GM23248 (cell line): ENCODE measurements around the gene DDX11. TPM values are rescaled to one million over a fixed set of nuclear protein-coding genes. Genes with fewer than 3 reads are reported as not detected.

ENCODE experiments used
- DNase-seq: peaks from one replicate; pipeline ENCODE4 v3.0.0-alpha.2; 2015
- H2AFZ ChIP-seq: fragments of 200-600 bp; sonication (generic); 2 replicates; pipeline ENCODE4 v1.6.1; 2016; ENCODE audit warnings: antibody characterized with exemption
- H3F3A ChIP-seq: fragments of 200-600 bp; sonication (generic); 2 replicates; pipeline ENCODE4 v1.6.1; 2016; ENCODE audit warnings: mild to moderate bottlenecking, antibody characterized with exemption, mixed run types; ENCODE audit not compliant: insufficient read depth
- H3K27ac ChIP-seq: fragments of 200-600 bp; sonication (generic); 2 replicates; pipeline ENCODE4 v1.5.1; 2016; ENCODE audit warnings: mild to moderate bottlenecking
- H3K27me3 ChIP-seq: fragments of 200-600 bp; sonication (generic); replicated peaks from 2 replicates; pipeline ENCODE4 v1.6.1; 2016; ENCODE audit warnings: mild to moderate bottlenecking; ENCODE audit not compliant: insufficient read depth
- H3K36me3 ChIP-seq: fragments of 200-600 bp; sonication (generic); 2 replicates; pipeline ENCODE4 v1.6.1; 2016; ENCODE audit warnings: low read depth, mild to moderate bottlenecking
- H3K4me1 ChIP-seq: fragments of 200-600 bp; sonication (generic); 2 replicates; pipeline ENCODE4 v1.6.1; 2016; ENCODE audit warnings: mild to moderate bottlenecking; ENCODE audit not compliant: insufficient read depth
- H3K4me2 ChIP-seq: fragments of 200-600 bp; sonication (generic); one replicate; pipeline ENCODE4 v1.6.1; 2016; ENCODE audit warnings: mild to moderate bottlenecking; ENCODE audit not compliant: unreplicated experiment
- H3K4me3 ChIP-seq: fragments of 200-600 bp; sonication (generic); 2 replicates; pipeline ENCODE4 v1.5.1; 2016; ENCODE audit warnings: mild to moderate bottlenecking
- H3K79me2 ChIP-seq: fragments of 200-600 bp; sonication (generic); 2 replicates; pipeline ENCODE4 v1.6.1; 2016; ENCODE audit warnings: mild to moderate bottlenecking; ENCODE audit not compliant: insufficient read depth
- H3K9ac ChIP-seq: fragments of 200-600 bp; sonication (generic); 2 replicates; pipeline ENCODE4 v1.6.1; 2016; ENCODE audit warnings: mild to moderate bottlenecking
- H3K9me2 ChIP-seq: fragments of 200-600 bp; sonication (generic); 2 replicates; pipeline ENCODE4 v1.6.1; 2016; ENCODE audit warnings: mixed run types, mild to moderate bottlenecking, moderate library complexity; ENCODE audit not compliant: insufficient read depth
- H3K9me3 ChIP-seq: fragments of 200-600 bp; sonication (generic); one replicate; pipeline ENCODE4 v1.6.1; 2017; ENCODE audit warnings: low read depth
- H4K20me1 ChIP-seq: fragments of 200-600 bp; sonication (generic); 2 replicates; pipeline ENCODE4 v1.6.0; 2016; ENCODE audit not compliant: insufficient read depth
- EZH2 ChIP-seq: fragments of 200-600 bp; sonication (generic); IDR thresholded peaks from 2 replicates; pipeline ENCODE4 v1.6.1; 2018; ENCODE audit warnings: antibody characterized with exemption, mild to moderate bottlenecking; ENCODE audit not compliant: insufficient read depth, poor library complexity, severe bottlenecking
- EZH2phosphoT487 ChIP-seq: fragments of 200-600 bp; sonication (generic); IDR thresholded peaks from 2 replicates; pipeline ENCODE4 v1.6.1; 2018; ENCODE audit warnings: antibody characterized with exemption, moderate library complexity, mild to moderate bottlenecking, low read depth; ENCODE audit not compliant: insufficient read depth
- WGBS, 2 experiments: methylation state at CpG; one replicate each; pipeline ENCODE4 v1.1.6; 2015 to 2017; ENCODE audit warnings: low lambda C conversion rate in 2 of 2, low coverage in 1 of 2; ENCODE audit errors: missing lambda C conversion rate in 2 of 2; 5-methylcytosine and 5-hydroxymethylcytosine counted together
- in situ Hi-C: fragments of 300-500 bp; cut with MboI; formaldehyde crosslinking; loops from 2 replicates; pipeline ENCODE4 v1.15.0; 2020
- polyA plus RNA-seq: library from polyadenylated mRNA; unstranded; fragments of >200 nt; fragmentation: Nextera tagmentation; extraction: Ambion mirVana; gene quantifications from 2 replicates; pipeline ENCODE4 v1.2.1, GENCODE V29; 2016
- total RNA-seq: library from RNA; depleted of rRNA; stranded (reverse); fragments of >200 nt; shearing (Covaris generic); gene quantifications from 2 replicates; pipeline ENCODE4 v1.2.3, GENCODE V29; 2014

Gene DDX11
- total and polyA plus RNA-seq, 2 experiments from 2014 or later, result 5.0 to 6.1 TPM

GRCh38 chr12:31117203-31118011 is 43.7 kb downstream of the DDX11 start:
- WGBS, 2 experiments, result 7 to 8% methylated on average over 22 to 37 of the region's 45 CpGs
- Histone ChIP-seq H3K4me1 (no peaks in the 10 kb centered on the region), H3K9me2 (no peaks in the 10 kb centered on the region), H3K9me3 (no peaks in the 10 kb centered on the region), H3K27me3 (peaks cover 7% of the 10 kb centered on the region; the same call in 1 of the 2 replicates), H4K20me1 (no peaks in the 10 kb centered on the region), H3K27ac (no peak overlapping the region), H3F3A (no peaks in the 10 kb centered on the region), H2AFZ (no peak overlapping the region), H3K79me2 (no peaks in the 10 kb centered on the region), H3K9ac (no peak overlapping the region), H3K4me3 (peak overlapping the region; percentile 15; the same call in 1 of the 2 replicates), H3K4me2 (peak overlapping the region; percentile 10), H3K36me3 (no peaks in the 10 kb centered on the region)
- in situ Hi-C loops, result no loop called here
- TF ChIP-seq EZH2phosphoT487 (no peak), EZH2 (no peak)
- peak; percentile 30 for DNase-seq

- in situ Hi-C loops, result no loop called here
- Histone ChIP-seq H3K27me3 (peaks cover 7% of the 10 kb centered on the region; the same call in 1 of the 2 replicates), H3K27ac (no peak overlapping the region), H3F3A (no peaks in the 10 kb centered on the region), H3K4me3 (no peak overlapping the region), H3K4me2 (no peak overlapping the region), H3K4me1 (no peaks in the 10 kb centered on the region), H3K36me3 (no peaks in the 10 kb centered on the region), H3K9me3 (no peaks in the 10 kb centered on the region), H3K9ac (no peak overlapping the region), H3K79me2 (no peaks in the 10 kb centered on the region), H2AFZ (no peak overlapping the region), H4K20me1 (no peaks in the 10 kb centered on the region), H3K9me2 (no peaks in the 10 kb centered on the region)
- TF ChIP-seq EZH2phosphoT487 (no peak), EZH2 (peak; percentile 54)
- DNase-seq, result no peak
- WGBS, 2 experiments, result 48 to 49% methylated on average over 23 to 44 of the region's 44 CpGs
Measured at GRCh38 chr12:31118347-31119191, 44.9 kb downstream of the DDX11 start.

- Histone ChIP-seq H3K9ac (no peak overlapping the region), H3K4me2 (no peak overlapping the region), H3K27me3 (peaks cover 7% of the 10 kb centered on the region; the same call in 1 of the 2 replicates), H3K79me2 (no peaks in the 10 kb centered on the region), H3K4me1 (no peaks in the 10 kb centered on the region), H3K36me3 (no peaks in the 10 kb centered on the region), H2AFZ (no peak overlapping the region), H3K4me3 (no peak overlapping the region), H3K9me3 (no peaks in the 10 kb centered on the region), H4K20me1 (no peaks in the 10 kb centered on the region), H3K27ac (no peak overlapping the region), H3F3A (no peaks in the 10 kb centered on the region), H3K9me2 (no peaks in the 10 kb centered on the region)
- 23% methylated on average over 26 of the region's 34 CpGs; no CpG with 5 or more reads in 1 of the 2 experiments for WGBS, 2 experiments
- no peak for DNase-seq
- in situ Hi-C loops, result no loop called here
- TF ChIP-seq EZH2, result peak; percentile 8
- TF ChIP-seq EZH2phosphoT487, result no peak
Measured at GRCh38 chr12:31119192-31119802, 45.6 kb downstream of the DDX11 start.

- no peak overlapping the region for H3K4me2 ChIP-seq
- H3K9me3 ChIP-seq, result no peaks in the 10 kb centered on the region
- no peak overlapping the region for H2AFZ ChIP-seq
- in situ Hi-C loops, result no loop called here
- no peak overlapping the region for H3K9ac ChIP-seq
- WGBS, 2 experiments, result 3 to 5% methylated on average over 7 to 18 of the region's 24 CpGs
- peaks cover 7% of the 10 kb centered on the region; the same call in 1 of the 2 replicates for H3K27me3 ChIP-seq
- DNase-seq, result no peak
- no peaks in the 10 kb centered on the region for H4K20me1 ChIP-seq
- no peak overlapping the region for H3K27ac ChIP-seq
- H3K9me2 ChIP-seq, result no peaks in the 10 kb centered on the region
- no peaks in the 10 kb centered on the region for H3K4me1 ChIP-seq
- no peaks in the 10 kb centered on the region for H3F3A ChIP-seq
- no peaks in the 10 kb centered on the region for H3K79me2 ChIP-seq
- no peak overlapping the region for H3K4me3 ChIP-seq
- TF ChIP-seq EZH2, result no peak
- no peak for TF ChIP-seq EZH2phosphoT487
- no peaks in the 10 kb centered on the region for H3K36me3 ChIP-seq
Measured at GRCh38 chr12:31119803-31120211, 46.1 kb downstream of the DDX11 start.
